Cardiac fibroblast (primary cell): ENCODE results near the gene SHFL.

Experiments used
- DNase-seq, 2 donors: peaks; one replicate each; pipeline versions ENCODE4 v3.0.0 to v3.0.0-alpha.2; 2010; ENCODE audit warnings: low read depth in 2 of 2
- H3K4me3 ChIP-seq, 2 donors: replicated peaks in 1 of 2; 1 replicate in 1 of 2; 2 replicates in 1 of 2; pipeline ENCODE4 v1.5.1; 2011; ENCODE audit warnings: low read depth in 2 of 2, low read length in 2 of 2, mild to moderate bottlenecking in 2 of 2, moderate library complexity in 1 of 2
- CTCF ChIP-seq: IDR thresholded peaks from one replicate; pipeline ENCODE4 v1.5.1; 2011; ENCODE audit warnings: low read depth, mild to moderate bottlenecking, low read length, inconsistent platforms

The SHFL gene

GRCh38 chr19:10116866-10117616 lies 30.9 kb downstream of the SHFL start:
- no peak for TF ChIP-seq CTCF
- DNase-seq = no peak
- H3K4me3 ChIP-seq = no peak overlapping the region

GRCh38 chr19:10118960-10119359 lies 32.8 kb downstream of the SHFL start:
- TF ChIP-seq CTCF = no peak
- DNase-seq = peak in 1 of 2 donors; percentile 34
- peak overlapping the region; percentile 95 to 98 for H3K4me3 ChIP-seq

GRCh38 chr19:10120538-10121189 lies 34.5 kb downstream of the SHFL start:
- no peak for TF ChIP-seq CTCF

GRCh38 chr19:10122045-10122444 lies 35.9 kb downstream of the SHFL start:
- H3K4me3 ChIP-seq = no peak overlapping the region
- peak; percentile 64 to 81 for DNase-seq
- TF ChIP-seq CTCF = no peak

More at GRCh38 chr19:10120538-10121189, 34.5 kb downstream of the SHFL start:
- DNase-seq = peak; percentile 89 to 99
- peak overlapping the region in 1 of 2 donors; percentile 34 for H3K4me3 ChIP-seq

- no peak for TF ChIP-seq CTCF
- DNase-seq = no peak
- no peak overlapping the region for H3K4me3 ChIP-seq
These were observed 38.3 kb downstream of the SHFL start for GRCh38 chr19:10124429-10124828.

- H3K4me3 ChIP-seq = no peak overlapping the region
- DNase-seq = no peak
- TF ChIP-seq CTCF = no peak
These were observed 40.1 kb downstream of the SHFL start for GRCh38 chr19:10126213-10126639.
